DLD1 (cell line): ENCODE data around the gene RAD21L1.

Experiments
- in situ Hi-C: cut with HindIII; loops from 2 replicates; pipeline ENCODE4 v1.10.0; 2017; ENCODE audit warnings: low sequenced_read_pairs

Gene RAD21L1

GRCh38 chr20:1267809-1268374 lies 42.0 kb downstream of the RAD21L1 start:
- in situ Hi-C loops = no loop called here

GRCh38 chr20:1269235-1269634 lies 43.4 kb downstream of the RAD21L1 start:
- in situ Hi-C loops = no loop called here

GRCh38 chr20:1269850-1270249 lies 44.0 kb downstream of the RAD21L1 start:
- in situ Hi-C loops = no loop called here

GRCh38 chr20:1272368-1273100 lies 46.7 kb downstream of the RAD21L1 start:
- in situ Hi-C loops = no loop called here

GRCh38 chr20:1273366-1273765 lies 47.5 kb downstream of the RAD21L1 start:
- in situ Hi-C loops = no loop called here

- in situ Hi-C loops = no loop called here
These were observed 48.9 kb downstream of the RAD21L1 start for GRCh38 chr20:1274485-1275311.

- in situ Hi-C loops = no loop called here
These were observed 50.1 kb downstream of the RAD21L1 start for GRCh38 chr20:1275919-1276318.

- in situ Hi-C loops = no loop called here
These were observed 51.9 kb downstream of the RAD21L1 start for GRCh38 chr20:1277529-1278322.

GRCh38 chr20:1278993-1279392 lies 53.1 kb downstream of the RAD21L1 start:
- in situ Hi-C loops = no loop called here

- in situ Hi-C loops = no loop called here
These were observed 54.6 kb downstream of the RAD21L1 start for GRCh38 chr20:1280195-1281102.

- in situ Hi-C loops = no loop called here
These were observed 55.6 kb downstream of the RAD21L1 start for GRCh38 chr20:1281279-1282057.

- in situ Hi-C loops = no loop called here
These were observed 57.1 kb downstream of the RAD21L1 start for GRCh38 chr20:1282966-1283365.

- in situ Hi-C loops = no loop called here
These were observed 58.0 kb downstream of the RAD21L1 start for GRCh38 chr20:1283522-1284510.

GRCh38 chr20:1286267-1287024 lies 60.6 kb downstream of the RAD21L1 start:
- in situ Hi-C loops = no loop called here

- in situ Hi-C loops = no loop called here
These were observed 61.5 kb downstream of the RAD21L1 start for GRCh38 chr20:1287306-1287705.

GRCh38 chr20:1287787-1288569 lies 62.1 kb downstream of the RAD21L1 start:
- in situ Hi-C loops = no loop called here
